ENCODE results near the gene UPK1A. TPM values are rescaled to one million over a fixed set of nuclear protein-coding genes. Genes with fewer than 3 reads are reported as not detected.

UPK1A gene
- total RNA-seq, 2 experiments from 2014 or later = 1.2 to 1.8 TPM

- ChIA-PET POLR2A (interaction anchor here (0.6 to 4.0 kb wide), 13 partner anchors 11 to 724 kb away, joined by 3 to 34 read pairs (median 5); partner anchors contain the start of genes HSPB6, IGFLR1, LIN37 and PSENEN), CTCF (interaction anchor here (0.6 to 8.6 kb wide), 7 partner anchors 11 to 65 kb away, joined by 3 to 106 read pairs (median 8); partner anchors contain the start of genes COX6B1, LIN37, PSENEN and U2AF1L4)
- Mint-ChIP-seq H3K27ac (peak overlapping the region; percentile 100), H3K4me1 (peaks cover 43% of the 10 kb centered on the region), H3K9me3 (ENCODE audit: low read depth) (peaks cover 2% of the 10 kb centered on the region), H3K4me3 (peak overlapping the region; percentile 97), H3K36me3 (ENCODE audit: low read depth) (peaks cover 42% of the 10 kb centered on the region), H3K27me3 (no peaks in the 10 kb centered on the region)
- ATAC-seq (peak; percentile 36), DNase-seq (peak; percentile 92)
- intact Hi-C loops (cut with DNase I, micrococcal nuclease) = loop anchor here (1.0 to 10.0 kb wide), 7 partner anchors 166 to 774 kb away; partner anchors contain the start of genes OVOL3 (in 1 of the 2), POLR2I (in 1 of the 2), TBCB (in 1 of the 2) and THAP8 (in 1 of the 2)
Measured at GRCh38 chr19:35712567-35713505, 46.5 kb downstream of the UPK1A start.

- peak overlapping the region; percentile 97 for H3K4me3 Mint-ChIP-seq
- peaks cover 43% of the 10 kb centered on the region for H3K4me1 Mint-ChIP-seq
- ChIA-PET CTCF (interaction anchor here (0.6 to 8.6 kb wide), 7 partner anchors 9 to 69 kb away, joined by 3 to 106 read pairs (median 8); partner anchors contain the start of genes PSENEN, U2AF1L4 and ZBTB32), POLR2A (interaction anchor here (0.6 to 4.0 kb wide), 10 partner anchors 11 to 217 kb away, joined by 3 to 34 read pairs (median 4); partner anchors contain the start of genes HSPB6, IGFLR1, LIN37 and PSENEN)
- peak overlapping the region; percentile 100 for H3K27ac Mint-ChIP-seq
- H3K9me3 Mint-ChIP-seq (ENCODE audit: low read depth) = peaks cover 2% of the 10 kb centered on the region
- H3K27me3 Mint-ChIP-seq = no peaks in the 10 kb centered on the region
- peaks cover 42% of the 10 kb centered on the region for H3K36me3 Mint-ChIP-seq (ENCODE audit: low read depth)
- ATAC-seq (no peak), DNase-seq (no peak)
- intact Hi-C loops (cut with DNase I, micrococcal nuclease) = loop anchor here (1.0 to 10.0 kb wide), 7 partner anchors 166 to 774 kb away; partner anchors contain the start of genes OVOL3 (in 1 of the 2), POLR2I (in 1 of the 2), TBCB (in 1 of the 2) and THAP8 (in 1 of the 2)
Measured at GRCh38 chr19:35713506-35713850, 47.2 kb downstream of the UPK1A start.

- intact Hi-C loops (cut with DNase I, micrococcal nuclease) = loop anchor here (1.0 to 10.0 kb wide), 7 partner anchors 167 to 773 kb away; partner anchors contain the start of genes OVOL3 (in 1 of the 2), POLR2I (in 1 of the 2), TBCB (in 1 of the 2) and THAP8 (in 1 of the 2)
- Mint-ChIP-seq H3K9me3 (ENCODE audit: low read depth) (peaks cover 2% of the 10 kb centered on the region), H3K4me1 (peaks cover 45% of the 10 kb centered on the region), H3K36me3 (ENCODE audit: low read depth) (peaks cover 47% of the 10 kb centered on the region), H3K27ac (peak overlapping the region; percentile 100), H3K27me3 (no peaks in the 10 kb centered on the region), H3K4me3 (peak overlapping the region; percentile 97)
- ChIA-PET POLR2A (interaction anchor here (0.6 to 4.0 kb wide), 6 partner anchors 12 to 298 kb away, joined by 3 to 34 read pairs (median 4); partner anchors contain the start of genes HSPB6, PSENEN and U2AF1L4), CTCF (interaction anchor here (1.0 to 8.6 kb wide), 8 partner anchors 9 to 70 kb away, joined by 3 to 106 read pairs (median 6); partner anchors contain the start of genes COX6B1, LIN37, PSENEN and U2AF1L4)
- ATAC-seq (no peak), DNase-seq (no peak)
Measured at GRCh38 chr19:35713904-35714495, 47.7 kb downstream of the UPK1A start.

GRCh38 chr19:35714601-35715354, 48.5 kb downstream of the UPK1A start:
- ATAC-seq = no peak
- POLR2A ChIA-PET = interaction anchor here (0.8 to 4.0 kb wide), 2 partner anchors 13 to 297 kb away, joined by 3 to 34 read pairs; no protein-coding TSS in a partner anchor
- Mint-ChIP-seq H3K4me1 (peaks cover 49% of the 10 kb centered on the region), H3K27ac (peak overlapping the region; percentile 100), H3K9me3 (ENCODE audit: low read depth) (peaks cover 2% of the 10 kb centered on the region), H3K36me3 (ENCODE audit: low read depth) (peaks cover 54% of the 10 kb centered on the region), H3K27me3 (no peaks in the 10 kb centered on the region), H3K4me3 (peak overlapping the region; percentile 97)
- intact Hi-C loops (cut with DNase I, micrococcal nuclease) = loop anchor here (1.0 to 10.0 kb wide), 5 partner anchors 167 to 773 kb away; partner anchors contain the start of genes ALKBH6 (in 1 of the 2), OVOL3 (in 1 of the 2), POLR2I (in 1 of the 2) and TBCB (in 1 of the 2)
- CTCF ChIA-PET = interaction anchor here (1.0 to 8.6 kb wide), 7 partner anchors 10 to 70 kb away, joined by 3 to 106 read pairs (median 4); partner anchors contain the start of genes COX6B1, LIN37 and ZBTB32
- DNase-seq = peak; percentile 72

- H3K4me3 Mint-ChIP-seq = peak overlapping the region; percentile 97
- H3K4me1 Mint-ChIP-seq = peaks cover 49% of the 10 kb centered on the region
- no peak for ATAC-seq
- peaks cover 56% of the 10 kb centered on the region for H3K36me3 Mint-ChIP-seq (ENCODE audit: low read depth)
- ChIA-PET CTCF (interaction anchor here (0.7 to 8.6 kb wide), 4 partner anchors 13 to 1759 kb away, joined by 3 to 106 read pairs (median 24); no protein-coding TSS in a partner anchor), POLR2A (interaction anchor here (0.7 kb wide), 1 partner anchor 13 kb away, joined by 4 read pairs; no protein-coding TSS in a partner anchor)
- peak overlapping the region; percentile 90 for H3K27ac Mint-ChIP-seq
- peaks cover 2% of the 10 kb centered on the region for H3K9me3 Mint-ChIP-seq (ENCODE audit: low read depth)
- no peaks in the 10 kb centered on the region for H3K27me3 Mint-ChIP-seq
- intact Hi-C loops (cut with DNase I, micrococcal nuclease) = loop anchor here (1.0 to 10.0 kb wide), 3 partner anchors 184 to 399 kb away; partner anchors contain the start of genes ALKBH6 (in 1 of the 2), OVOL3 (in 1 of the 2), POLR2I (in 1 of the 2) and TBCB (in 1 of the 2)
- peak; percentile 47 for DNase-seq
Measured at GRCh38 chr19:35715355-35715809, 49.1 kb downstream of the UPK1A start.

GRCh38 chr19:35715981-35716800, 49.9 kb downstream of the UPK1A start:
- DNase-seq = peak; percentile 61
- no peak for ATAC-seq
- CTCF ChIA-PET = interaction anchor here (0.7 to 8.6 kb wide), 3 partner anchors 20 to 1758 kb away, joined by 3 to 106 read pairs (median 3); no protein-coding TSS in a partner anchor
- intact Hi-C loops (cut with DNase I, micrococcal nuclease) = loop anchor here (1.0 to 10.0 kb wide), 4 partner anchors 13 to 399 kb away; partner anchors contain the start of genes ALKBH6 (in 1 of the 2), OVOL3 (in 1 of the 2), POLR2I (in 1 of the 2) and TBCB (in 1 of the 2)
- Mint-ChIP-seq H3K27me3 (no peaks in the 10 kb centered on the region), H3K4me1 (peaks cover 43% of the 10 kb centered on the region), H3K4me3 (peak overlapping the region; percentile 97), H3K36me3 (ENCODE audit: low read depth) (peaks cover 57% of the 10 kb centered on the region), H3K9me3 (ENCODE audit: low read depth) (peaks cover 2% of the 10 kb centered on the region), H3K27ac (peak overlapping the region; percentile 90)
- POLR2A ChIA-PET = interaction anchor here (0.7 kb wide), 1 partner anchor 14 kb away, joined by 4 read pairs; no protein-coding TSS in a partner anchor

- Mint-ChIP-seq H3K27ac (peak overlapping the region; percentile 90), H3K9me3 (ENCODE audit: low read depth) (no peaks in the 10 kb centered on the region), H3K4me3 (peak overlapping the region; percentile 97), H3K36me3 (ENCODE audit: low read depth) (peaks cover 61% of the 10 kb centered on the region), H3K4me1 (peaks cover 41% of the 10 kb centered on the region), H3K27me3 (no peaks in the 10 kb centered on the region)
- ATAC-seq (peak; percentile 61), DNase-seq (peak; percentile 98)
- CTCF ChIA-PET = interaction anchor here (8.6 kb wide), 1 partner anchor 21 kb away, joined by 106 read pairs; no protein-coding TSS in a partner anchor
- POLR2A ChIA-PET = no interaction called here
- intact Hi-C loops (cut with DNase I, micrococcal nuclease) = loop anchor here (1.0 to 10.0 kb wide), 21 partner anchors 14 to 398 kb away; partner anchors contain the start of genes PROSER3 (in 2 of the 2), TBCB (in 2 of the 2), ALKBH6 (in 1 of the 2) and ARHGAP33 (in 1 of the 2)
Measured at GRCh38 chr19:35716801-35717664, 50.7 kb downstream of the UPK1A start.

- intact Hi-C loops (cut with DNase I, micrococcal nuclease) = loop anchor here (1.0 to 10.0 kb wide), 21 partner anchors 15 to 397 kb away; partner anchors contain the start of genes PROSER3 (in 2 of the 2), TBCB (in 2 of the 2), ALKBH6 (in 1 of the 2) and ARHGAP33 (in 1 of the 2)
- Mint-ChIP-seq H3K4me3 (peak within 1 kb of the TSS; percentile 97), H3K4me1 (peaks cover 33% of the 10 kb centered on the region), H3K36me3 (ENCODE audit: low read depth) (peaks cover 66% of the 10 kb centered on the region), H3K9me3 (ENCODE audit: low read depth) (no peaks in the 10 kb centered on the region), H3K27me3 (no peaks in the 10 kb centered on the region), H3K27ac (peak within 1 kb of the TSS; percentile 92)
- POLR2A ChIA-PET = interaction anchor here (0.6 to 1.5 kb wide), 6 partner anchors 10 to 44 kb away, joined by 3 to 10 read pairs (median 4); partner anchors contain the start of genes IGFLR1, LIN37 and U2AF1L4
- CTCF ChIA-PET = interaction anchor here (0.7 to 1.5 kb wide), 4 partner anchors 16 to 23 kb away, joined by 3 to 8 read pairs (median 4); no protein-coding TSS in a partner anchor
- peak; percentile 0 for ATAC-seq
- no peak for DNase-seq
Measured at GRCh38 chr19:35717665-35718344, 51.5 kb downstream of the UPK1A start, which contains the start of gene KMT2B. Gene KMT2B (plus strand): TSS chr19:35718003. CDS start chr19:35718019, 16 bp downstream.

Data from activated CD4-positive, alpha-beta T cell treated with anti-CD3 and anti-CD28 coated beads for 36 hours (primary cell).